HEK293 (cell line): ENCODE measurements around the gene SCUBE1.

Experiments used
- GLIS2 ChIP-seq: fragments of 450-650 bp; formaldehyde crosslinking; IDR thresholded peaks from 2 replicates; pipeline ENCODE4 v1.5.1; 2016; ENCODE audit warnings: missing biosample characterization, missing genetic modification characterization
- HIC1 ChIP-seq: fragments of 450-650 bp; formaldehyde crosslinking; IDR thresholded peaks from 2 replicates; pipeline ENCODE4 v1.5.1; 2016; ENCODE audit warnings: missing biosample characterization, missing genetic modification characterization
- PRDM2 ChIP-seq: fragments of 450-650 bp; formaldehyde crosslinking; IDR thresholded peaks from 2 replicates; pipeline ENCODE4 v1.5.1; 2016; ENCODE audit warnings: missing biosample characterization, missing genetic modification characterization, borderline replicate concordance
- SP3 ChIP-seq: fragments of 450-650 bp; formaldehyde crosslinking; IDR thresholded peaks from 2 replicates; pipeline ENCODE4 v1.5.1; 2016; ENCODE audit warnings: missing biosample characterization, missing genetic modification characterization
- ZBTB17 ChIP-seq: fragments of 450-650 bp; formaldehyde crosslinking; IDR thresholded peaks from 2 replicates; pipeline ENCODE4 v1.5.1; 2016; ENCODE audit warnings: missing biosample characterization, missing genetic modification characterization
- ZBTB21 ChIP-seq: fragments of 450-650 bp; formaldehyde crosslinking; IDR thresholded peaks from 2 replicates; pipeline ENCODE4 v1.5.1; 2017; ENCODE audit warnings: missing biosample characterization, missing genetic modification characterization
- ZEB2 ChIP-seq: fragments of 450-650 bp; formaldehyde crosslinking; IDR thresholded peaks from 2 replicates; pipeline ENCODE4 v1.5.1; 2016; ENCODE audit warnings: missing biosample characterization, missing genetic modification characterization
- ZNF26 ChIP-seq: fragments of 450-650 bp; formaldehyde crosslinking; IDR thresholded peaks from 2 replicates; pipeline ENCODE4 v1.5.1; 2016; ENCODE audit warnings: missing biosample characterization, missing genetic modification characterization
- ZNF335 ChIP-seq: fragments of 450-650 bp; formaldehyde crosslinking; conservative IDR thresholded peaks from 2 replicates; pipeline ENCODE4 v1.5.1; 2016; ENCODE audit warnings: missing biosample characterization, missing genetic modification characterization
- ZNF341 ChIP-seq: fragments of 450-650 bp; formaldehyde crosslinking; IDR thresholded peaks from 2 replicates; pipeline ENCODE4; 2016; ENCODE audit warnings: low read depth, missing biosample characterization, missing genetic modification characterization
- ZNF366 ChIP-seq: fragments of 450-650 bp; formaldehyde crosslinking; conservative IDR thresholded peaks from 2 replicates; pipeline ENCODE4 v1.5.1; 2016; ENCODE audit warnings: missing biosample characterization, missing genetic modification characterization
- ZNF391 ChIP-seq: fragments of 450-650 bp; formaldehyde crosslinking; IDR thresholded peaks from 2 replicates; pipeline ENCODE4 v1.5.1; 2016; ENCODE audit warnings: low read depth, missing biosample characterization, missing genetic modification characterization, borderline replicate concordance
- ZNF394 ChIP-seq: fragments of 450-650 bp; formaldehyde crosslinking; IDR thresholded peaks from 2 replicates; pipeline ENCODE4 v1.5.1; 2016; ENCODE audit warnings: missing biosample characterization, missing genetic modification characterization, mild to moderate bottlenecking, moderate library complexity, borderline replicate concordance
- ZNF518A ChIP-seq: fragments of 450-650 bp; formaldehyde crosslinking; conservative IDR thresholded peaks from 2 replicates; pipeline ENCODE4 v1.5.1; 2016; ENCODE audit warnings: low read depth, missing biosample characterization, missing genetic modification characterization
- ZNF596 ChIP-seq: fragments of 450-650 bp; IDR thresholded peaks from 2 replicates; pipeline ENCODE4 v1.5.0; 2018; ENCODE audit warnings: missing biosample characterization, mild to moderate bottlenecking, missing genetic modification characterization, moderate library complexity
- ZNF658 ChIP-seq: fragments of 450-650 bp; formaldehyde crosslinking; IDR thresholded peaks from 2 replicates; pipeline ENCODE4; 2016; ENCODE audit warnings: missing biosample characterization, missing genetic modification characterization
- ZNF670 ChIP-seq: fragments of 450-650 bp; formaldehyde crosslinking; IDR thresholded peaks from 2 replicates; pipeline ENCODE4 v1.5.1; 2016; ENCODE audit warnings: missing biosample characterization, missing genetic modification characterization, low read depth
- ZNF776 ChIP-seq: fragments of 450-650 bp; formaldehyde crosslinking; IDR thresholded peaks from 2 replicates; pipeline ENCODE4 v1.5.0; 2017; ENCODE audit warnings: missing biosample characterization, missing genetic modification characterization, borderline replicate concordance
- TF ChIP-seq, protein P1 (sequence below): fragments of 450-650 bp; formaldehyde crosslinking; IDR thresholded peaks from 2 replicates; pipeline ENCODE4 v1.5.1; 2017; ENCODE audit warnings: missing biosample characterization, missing genetic modification characterization
- TF ChIP-seq, protein P2 (sequence below): IDR thresholded peaks from 2 replicates; pipeline ENCODE4 v1.6.1; 2011; ENCODE audit warnings: mild to moderate bottlenecking, low read depth, low read length, borderline replicate concordance

The SCUBE1 gene

GRCh38 chr22:43187171-43188099 lies 155.7 kb downstream of the SCUBE1 start (continued):
- TF ChIP-seq ZNF518A (tag by site-specific recombination) (peak; percentile 99), ZBTB21 (peak; percentile 53; the same call in 1 of the 2 replicates), ZNF341 (tag by site-specific recombination) (no peak), ZNF394 (tag by site-specific recombination) (no peak; the same call in 1 of the 2 replicates), ZNF670 (no peak), ZNF26 (tag by site-specific recombination) (no peak), ZBTB17 (peak; percentile 82), PRDM2 (tag by site-specific recombination) (no peak), ZNF658 (no peak), ZNF776 (no peak), ZEB2 (peak; percentile 99), ZNF335 (tag by site-specific recombination) (peak; percentile 99), ZNF596 (tag by site-specific recombination) (no peak), GLIS2 (tag by site-specific recombination) (peak; percentile 99), HIC1 (tag by site-specific recombination) (peak; percentile 95), SP3 (peak; percentile 65), ZNF391 (peak; percentile 51; the same call in 1 of the 2 replicates), ZNF366 (tag by site-specific recombination) (no peak)
- TF ChIP-seq, protein P1, sequence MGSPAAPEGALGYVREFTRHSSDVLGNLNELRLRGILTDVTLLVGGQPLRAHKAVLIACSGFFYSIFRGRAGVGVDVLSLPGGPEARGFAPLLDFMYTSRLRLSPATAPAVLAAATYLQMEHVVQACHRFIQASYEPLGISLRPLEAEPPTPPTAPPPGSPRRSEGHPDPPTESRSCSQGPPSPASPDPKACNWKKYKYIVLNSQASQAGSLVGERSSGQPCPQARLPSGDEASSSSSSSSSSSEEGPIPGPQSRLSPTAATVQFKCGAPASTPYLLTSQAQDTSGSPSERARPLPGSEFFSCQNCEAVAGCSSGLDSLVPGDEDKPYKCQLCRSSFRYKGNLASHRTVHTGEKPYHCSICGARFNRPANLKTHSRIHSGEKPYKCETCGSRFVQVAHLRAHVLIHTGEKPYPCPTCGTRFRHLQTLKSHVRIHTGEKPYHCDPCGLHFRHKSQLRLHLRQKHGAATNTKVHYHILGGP: no peak
- TF ChIP-seq, protein P2, sequence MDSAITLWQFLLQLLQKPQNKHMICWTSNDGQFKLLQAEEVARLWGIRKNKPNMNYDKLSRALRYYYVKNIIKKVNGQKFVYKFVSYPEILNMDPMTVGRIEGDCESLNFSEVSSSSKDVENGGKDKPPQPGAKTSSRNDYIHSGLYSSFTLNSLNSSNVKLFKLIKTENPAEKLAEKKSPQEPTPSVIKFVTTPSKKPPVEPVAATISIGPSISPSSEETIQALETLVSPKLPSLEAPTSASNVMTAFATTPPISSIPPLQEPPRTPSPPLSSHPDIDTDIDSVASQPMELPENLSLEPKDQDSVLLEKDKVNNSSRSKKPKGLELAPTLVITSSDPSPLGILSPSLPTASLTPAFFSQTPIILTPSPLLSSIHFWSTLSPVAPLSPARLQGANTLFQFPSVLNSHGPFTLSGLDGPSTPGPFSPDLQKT: no peak
